Mesenchymal stem cell (in vitro differentiated cells and primary cell): ENCODE results near the gene FAM117A.

Experiments used
- DNase-seq: peaks from one replicate; pipeline ENCODE4 v3.0.0-alpha.2; 2013
- H2AFZ ChIP-seq: one replicate; pipeline ENCODE4 v1.6.1; 2013; ENCODE audit warnings: low read depth, mild to moderate bottlenecking, control low read depth, inconsistent platforms, low read length, moderate library complexity
- H2AK5ac ChIP-seq: 2 replicates; pipeline ENCODE4 v1.6.1; 2013; ENCODE audit warnings: low read length, moderate library complexity, mild to moderate bottlenecking, inconsistent platforms; ENCODE audit not compliant: severe bottlenecking
- H2BK120ac ChIP-seq: one replicate; pipeline ENCODE4 v1.6.1; 2013; ENCODE audit warnings: low read depth, mild to moderate bottlenecking, inconsistent platforms, low read length, moderate library complexity
- H2BK12ac ChIP-seq, 2 experiments: one replicate each; pipeline ENCODE4 v1.6.1; 2013; ENCODE audit warnings: inconsistent platforms in 2 of 2, low read length in 2 of 2, mild to moderate bottlenecking in 2 of 2, moderate library complexity in 2 of 2, control low read depth in 1 of 2
- H2BK15ac ChIP-seq: one replicate; pipeline ENCODE4 v1.6.1; 2013; ENCODE audit warnings: mild to moderate bottlenecking, low read depth, inconsistent platforms; ENCODE audit not compliant: poor library complexity, severe bottlenecking
- H2BK5ac ChIP-seq: 2 replicates; pipeline ENCODE4 v1.6.1; 2013; ENCODE audit warnings: low read depth, mild to moderate bottlenecking, low read length, control low read depth, inconsistent platforms; ENCODE audit not compliant: poor library complexity, severe bottlenecking
- H3K14ac ChIP-seq, 2 experiments: one replicate each; pipeline ENCODE4 v1.6.1; 2013; ENCODE audit warnings: inconsistent platforms in 2 of 2, low read length in 2 of 2, control low read depth in 1 of 2, mild to moderate bottlenecking in 1 of 2, moderate library complexity in 1 of 2
- H3K18ac ChIP-seq, 2 experiments: one replicate each; pipeline ENCODE4 v1.6.1; 2013; ENCODE audit warnings: inconsistent platforms in 2 of 2, low read length in 2 of 2, control low read depth in 1 of 2, low read depth in 1 of 2, mild to moderate bottlenecking in 1 of 2
- H3K23ac ChIP-seq, 2 experiments: one replicate each; pipeline ENCODE4 v1.6.1; 2013; ENCODE audit warnings: inconsistent platforms in 2 of 2, low read length in 2 of 2, mild to moderate bottlenecking in 2 of 2, moderate library complexity in 2 of 2, control low read depth in 1 of 2
- H3K27ac ChIP-seq: 2 replicates; pipeline ENCODE4 v1.5.1; 2013; ENCODE audit warnings: mild to moderate bottlenecking, moderate library complexity, low read length, control low read depth, inconsistent platforms; ENCODE audit not compliant: poor library complexity, severe bottlenecking
- H3K27me3 ChIP-seq, 2 experiments: 2 replicates each; pipeline versions ENCODE4 v1.6.1 to v1.7.0; 2013; ENCODE audit warnings: low read length in 2 of 2, mild to moderate bottlenecking in 2 of 2, moderate library complexity in 2 of 2, control low read depth in 1 of 2, inconsistent platforms in 1 of 2; ENCODE audit not compliant: control insufficient read depth in 1 of 2, insufficient read depth in 1 of 2
- H3K36me3 ChIP-seq, 2 experiments: 2 replicates each; pipeline versions ENCODE4 v1.6.1 to v1.7.0; 2013; ENCODE audit warnings: low read length in 2 of 2, control low read depth in 1 of 2, inconsistent platforms in 1 of 2, low read depth in 1 of 2, mild to moderate bottlenecking in 1 of 2; ENCODE audit not compliant: insufficient read depth in 2 of 2, control insufficient read depth in 1 of 2
- H3K4ac ChIP-seq, 2 experiments: one replicate each; pipeline ENCODE4 v1.6.1; 2013; ENCODE audit warnings: inconsistent platforms in 2 of 2, low read length in 2 of 2, mild to moderate bottlenecking in 2 of 2, moderate library complexity in 2 of 2, control low read depth in 1 of 2, low read depth in 1 of 2
- H3K4me1 ChIP-seq: 2 replicates; pipeline ENCODE4 v1.6.1; 2013; ENCODE audit warnings: low read depth, low read length, control low read depth; ENCODE audit not compliant: control insufficient read depth, insufficient read depth
- H3K4me2 ChIP-seq: 2 replicates; pipeline ENCODE4 v1.6.1; 2013; ENCODE audit warnings: low read length, mild to moderate bottlenecking, inconsistent platforms; ENCODE audit not compliant: poor library complexity, severe bottlenecking
- H3K4me3 ChIP-seq, 2 experiments: 2 replicates each; pipeline versions ENCODE4 v1.5.1 to v1.7.0; 2013; ENCODE audit warnings: low read length in 2 of 2, mild to moderate bottlenecking in 2 of 2, control low read depth in 1 of 2, low read depth in 1 of 2; ENCODE audit not compliant: insufficient read depth in 1 of 2
- H3K79me1 ChIP-seq: replicated peaks from 2 replicates; pipeline ENCODE4 v1.6.1; 2013; ENCODE audit warnings: mild to moderate bottlenecking, control low read depth, low read length, inconsistent platforms; ENCODE audit not compliant: poor library complexity, severe bottlenecking
- H3K9ac ChIP-seq: 2 replicates; pipeline ENCODE4 v1.7.0; 2013; ENCODE audit warnings: mild to moderate bottlenecking, low read length, moderate library complexity
- H3K9me3 ChIP-seq: 2 replicates; pipeline ENCODE4 v1.7.0; 2013; ENCODE audit warnings: mild to moderate bottlenecking, low read length; ENCODE audit not compliant: control insufficient read depth
- H4K8ac ChIP-seq: one replicate; pipeline ENCODE4 v1.6.1; 2013; ENCODE audit warnings: inconsistent platforms, mild to moderate bottlenecking, low read length, moderate library complexity
- H4K91ac ChIP-seq: one replicate; pipeline ENCODE4 v1.6.1; 2013; ENCODE audit warnings: mild to moderate bottlenecking, low read length, inconsistent platforms
- WGBS: methylation state at CpG from one replicate; pipeline ENCODE4 v1.1.7; 2013; ENCODE audit warnings: mixed read lengths; 5-methylcytosine and 5-hydroxymethylcytosine counted together

The FAM117A gene

DNA sequence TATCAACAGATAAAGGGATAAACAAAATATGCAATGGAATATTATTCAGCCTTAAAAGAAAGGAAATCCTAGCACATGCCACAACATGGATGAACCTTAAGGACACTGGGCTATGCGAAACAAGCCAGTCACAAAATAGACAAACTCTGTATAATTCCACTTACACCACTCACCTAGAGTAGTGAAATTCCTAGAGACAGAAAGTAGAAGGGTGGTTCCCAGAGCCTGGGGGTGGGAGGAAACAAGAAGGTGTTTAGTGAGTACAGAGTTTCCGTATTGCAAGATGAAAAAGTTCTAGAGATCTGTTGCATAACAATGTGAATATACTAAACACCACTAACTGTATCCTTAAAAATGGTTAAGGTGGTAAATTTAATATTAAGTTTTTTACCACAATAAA is 96.1 kb downstream of the FAM117A start:
- Histone ChIP-seq H3K4me3 (no peak overlapping the region), H2AFZ (no peak overlapping the region), H3K36me3 (peaks cover 5 to 22% of the 10 kb centered on the region in 2 experiments), H4K8ac (no peak overlapping the region), H3K4me2 (no peak overlapping the region), H3K4ac (no peak overlapping the region), H3K4me1 (no peaks in the 10 kb centered on the region), H3K27ac (no peak overlapping the region), H3K23ac (no peak overlapping the region), H3K9ac (no peak overlapping the region), H2BK120ac (no peak overlapping the region), H2BK12ac (no peak overlapping the region), H3K14ac (no peak overlapping the region), H3K79me1 (peaks cover 12% of the 10 kb centered on the region), H2BK15ac (no peak overlapping the region), H2BK5ac (no peak overlapping the region), H2AK5ac (no peak overlapping the region), H4K91ac (no peak overlapping the region), H3K9me3 (no peaks in the 10 kb centered on the region), H3K27me3 (no peaks in the 10 kb centered on the region), H3K18ac (no peak overlapping the region)
- no CpG with 5 or more reads among the region's 2 CpGs for WGBS
- DNase-seq = no peak

DNA sequence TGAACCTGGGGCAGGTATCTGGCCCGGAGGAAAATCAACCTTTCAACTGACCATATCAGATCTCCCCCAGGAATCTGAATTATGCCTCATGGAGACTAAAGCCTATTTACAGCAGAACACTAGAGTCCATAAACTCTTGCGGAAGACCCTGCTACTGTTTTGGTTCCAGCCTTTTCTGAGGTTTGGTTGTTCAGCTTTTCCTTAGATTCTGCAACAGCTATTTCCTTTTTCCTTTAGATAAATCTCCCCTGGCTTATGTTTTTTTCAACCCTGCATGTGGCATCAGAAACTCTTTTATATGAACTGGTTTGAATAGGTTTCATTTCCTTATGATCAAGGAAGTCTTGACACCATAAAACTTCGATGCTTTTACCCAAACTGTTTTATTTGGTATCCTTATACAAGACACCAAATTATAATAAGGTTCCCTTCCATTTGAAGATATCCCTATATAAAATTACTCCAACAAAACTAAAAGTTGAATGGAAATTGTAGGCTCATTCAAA is 99.2 kb downstream of the FAM117A start:
- H3K79me1 ChIP-seq = peaks cover 20% of the 10 kb centered on the region
- H3K4me3 ChIP-seq = no peak overlapping the region
- no peak overlapping the region for H2BK12ac ChIP-seq
- no peak overlapping the region for H3K4ac ChIP-seq
- no peak overlapping the region for H3K18ac ChIP-seq
- over 99% methylated on average over 3 of the region's 3 CpGs for WGBS
- H3K4me1 ChIP-seq = no peaks in the 10 kb centered on the region
- no peak overlapping the region for H3K14ac ChIP-seq
- H2BK120ac ChIP-seq = no peak overlapping the region
- no peak overlapping the region for H4K8ac ChIP-seq
- no peaks in the 10 kb centered on the region for H3K9me3 ChIP-seq
- no peak overlapping the region for H2AFZ ChIP-seq
- no peak for DNase-seq
- H2AK5ac ChIP-seq = no peak overlapping the region
- no peaks in the 10 kb centered on the region for H3K27me3 ChIP-seq
- no peak overlapping the region for H3K4me2 ChIP-seq
- no peak overlapping the region for H3K23ac ChIP-seq
- no peak overlapping the region for H2BK5ac ChIP-seq
- H3K27ac ChIP-seq = no peak overlapping the region
- H3K36me3 ChIP-seq = peaks cover 5 to 21% of the 10 kb centered on the region in 2 experiments
- no peak overlapping the region for H2BK15ac ChIP-seq
- no peak overlapping the region for H3K9ac ChIP-seq
- H4K91ac ChIP-seq = no peak overlapping the region
